ENCODE results near the gene DGKD.

The DGKD gene

GRCh38 chr2:233381638-233381995 is 27.3 kb downstream of the DGKD start:
- no peak for ATAC-seq
- TF ChIP-seq TOX (CRISPR knock-in tag; IDR thresholded peaks at IDR 0.05; ENCODE audit: borderline replicate concordance) (no peak), BACH2 (CRISPR knock-in tag; IDR thresholded peaks at IDR 0.05; ENCODE audit: borderline replicate concordance) (no peak), POU6F1 (CRISPR knock-in tag; IDR thresholded peaks at IDR 0.05; ENCODE audit: borderline replicate concordance, low read depth) (no peak)

- ATAC-seq: no peak
- TF ChIP-seq BACH2 (CRISPR knock-in tag; IDR thresholded peaks at IDR 0.05; ENCODE audit: borderline replicate concordance): no peak
- TF ChIP-seq PATZ1 (CRISPR knock-in tag; IDR thresholded peaks at IDR 0.05; ENCODE audit: borderline replicate concordance): no peak
- no peak for TF ChIP-seq SNAI2 (CRISPR knock-in tag; IDR thresholded peaks at IDR 0.05)
Observed at GRCh38 chr2:233384015-233384414, 29.7 kb downstream of the DGKD start.

- ATAC-seq: no peak
Observed at GRCh38 chr2:233384811-233385488, 30.7 kb downstream of the DGKD start.

DNA sequence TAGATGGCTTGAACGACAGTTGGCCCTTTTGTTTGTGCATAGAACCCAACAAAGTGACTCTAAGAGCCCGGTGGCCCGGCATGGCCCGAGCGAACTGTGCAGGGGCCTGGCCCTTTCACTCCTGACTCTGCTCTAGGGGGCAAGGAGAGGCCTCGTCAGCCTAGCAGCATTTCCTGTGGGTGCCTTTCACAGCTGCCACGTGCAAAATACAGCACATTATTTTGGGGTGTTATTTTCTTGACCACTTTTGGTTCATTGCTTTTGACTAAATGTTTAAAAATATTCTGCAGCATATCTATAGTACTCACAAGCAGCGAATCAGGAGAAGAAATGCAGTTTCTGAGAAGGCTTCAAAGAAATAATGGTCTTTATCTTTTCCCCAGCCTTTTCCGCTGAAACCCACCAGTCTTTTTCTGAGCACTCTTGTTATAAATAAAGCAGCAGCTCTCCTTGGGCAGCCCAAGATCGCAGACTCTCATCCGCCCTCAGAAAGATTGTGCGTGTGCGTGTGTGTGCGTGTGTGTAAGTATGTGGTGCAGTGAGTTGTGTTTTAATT is 31.3 kb downstream of the DGKD start:
- ATAC-seq: no peak
- TF ChIP-seq, protein P1, sequence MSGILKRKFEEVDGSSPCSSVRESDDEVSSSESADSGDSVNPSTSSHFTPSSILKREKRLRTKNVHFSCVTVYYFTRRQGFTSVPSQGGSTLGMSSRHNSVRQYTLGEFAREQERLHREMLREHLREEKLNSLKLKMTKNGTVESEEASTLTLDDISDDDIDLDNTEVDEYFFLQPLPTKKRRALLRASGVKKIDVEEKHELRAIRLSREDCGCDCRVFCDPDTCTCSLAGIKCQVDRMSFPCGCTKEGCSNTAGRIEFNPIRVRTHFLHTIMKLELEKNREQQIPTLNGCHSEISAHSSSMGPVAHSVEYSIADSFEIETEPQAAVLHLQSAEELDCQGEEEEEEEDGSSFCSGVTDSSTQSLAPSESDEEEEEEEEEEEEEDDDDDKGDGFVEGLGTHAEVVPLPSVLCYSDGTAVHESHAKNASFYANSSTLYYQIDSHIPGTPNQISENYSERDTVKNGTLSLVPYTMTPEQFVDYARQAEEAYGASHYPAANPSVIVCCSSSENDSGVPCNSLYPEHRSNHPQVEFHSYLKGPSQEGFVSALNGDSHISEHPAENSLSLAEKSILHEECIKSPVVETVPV (CRISPR knock-in tag; IDR thresholded peaks at IDR 0.05): no peak
- no peak for TF ChIP-seq PPARA (CRISPR knock-in tag; IDR thresholded peaks at IDR 0.05; ENCODE audit: borderline replicate concordance)
- TF ChIP-seq ARNTL (CRISPR knock-in tag; IDR thresholded peaks at IDR 0.05; ENCODE audit: borderline replicate concordance, low read depth): no peak
- no peak for TF ChIP-seq ZNF8 (CRISPR knock-in tag; IDR thresholded peaks at IDR 0.05)
- TF ChIP-seq ISL1 (CRISPR knock-in tag; IDR thresholded peaks at IDR 0.05): no peak
- no peak for TF ChIP-seq POU6F1 (CRISPR knock-in tag; IDR thresholded peaks at IDR 0.05; ENCODE audit: borderline replicate concordance, low read depth)
- no peak for TF ChIP-seq ESRRG (CRISPR knock-in tag; IDR thresholded peaks at IDR 0.05)
- TF ChIP-seq TCF4 (CRISPR knock-in tag; IDR thresholded peaks at IDR 0.05; ENCODE audit: borderline replicate concordance): no peak
- TF ChIP-seq SNAI2 (CRISPR knock-in tag; IDR thresholded peaks at IDR 0.05): no peak
- TF ChIP-seq, protein P2, sequence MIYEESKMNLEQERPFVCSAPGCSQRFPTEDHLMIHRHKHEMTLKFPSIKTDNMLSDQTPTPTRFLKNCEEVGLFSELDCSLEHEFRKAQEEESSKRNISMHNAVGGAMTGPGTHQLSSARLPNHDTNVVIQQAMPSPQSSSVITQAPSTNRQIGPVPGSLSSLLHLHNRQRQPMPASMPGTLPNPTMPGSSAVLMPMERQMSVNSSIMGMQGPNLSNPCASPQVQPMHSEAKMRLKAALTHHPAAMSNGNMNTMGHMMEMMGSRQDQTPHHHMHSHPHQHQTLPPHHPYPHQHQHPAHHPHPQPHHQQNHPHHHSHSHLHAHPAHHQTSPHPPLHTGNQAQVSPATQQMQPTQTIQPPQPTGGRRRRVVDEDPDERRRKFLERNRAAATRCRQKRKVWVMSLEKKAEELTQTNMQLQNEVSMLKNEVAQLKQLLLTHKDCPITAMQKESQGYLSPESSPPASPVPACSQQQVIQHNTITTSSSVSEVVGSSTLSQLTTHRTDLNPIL (CRISPR knock-in tag; IDR thresholded peaks at IDR 0.05; ENCODE audit: low read depth): no peak
- no peak for TF ChIP-seq GLIS3 (CRISPR knock-in tag; IDR thresholded peaks at IDR 0.05)
- TF ChIP-seq ZFP30 (CRISPR knock-in tag; IDR thresholded peaks at IDR 0.05): no peak
- no peak for TF ChIP-seq OSR1 (CRISPR knock-in tag; IDR thresholded peaks at IDR 0.05)
- no peak for TF ChIP-seq BACH2 (CRISPR knock-in tag; IDR thresholded peaks at IDR 0.05; ENCODE audit: borderline replicate concordance)
- TF ChIP-seq ZFP3 (CRISPR knock-in tag; IDR thresholded peaks at IDR 0.05): no peak
- TF ChIP-seq RARB (CRISPR knock-in tag; IDR thresholded peaks at IDR 0.05): no peak

More at GRCh38 chr2:233384811-233385488, 30.7 kb downstream of the DGKD start:
- TF ChIP-seq ZNF8 (CRISPR knock-in tag; IDR thresholded peaks at IDR 0.05) (no peak), TOX (CRISPR knock-in tag; IDR thresholded peaks at IDR 0.05; ENCODE audit: borderline replicate concordance) (no peak), ZFP30 (CRISPR knock-in tag; IDR thresholded peaks at IDR 0.05) (no peak), ZNF565 (CRISPR knock-in tag; conservative IDR thresholded peaks at IDR 0.05; ENCODE audit: low read depth) (no peak), ZC3H10 (CRISPR knock-in tag; IDR thresholded peaks at IDR 0.05) (no peak), TCF4 (CRISPR knock-in tag; IDR thresholded peaks at IDR 0.05; ENCODE audit: borderline replicate concordance) (no peak), CSDC2 (CRISPR knock-in tag; IDR thresholded peaks at IDR 0.05) (no peak), GLIS3 (CRISPR knock-in tag; IDR thresholded peaks at IDR 0.05) (no peak), POU6F1 (CRISPR knock-in tag; IDR thresholded peaks at IDR 0.05; ENCODE audit: borderline replicate concordance, low read depth) (no peak), SNAI2 (CRISPR knock-in tag; IDR thresholded peaks at IDR 0.05) (no peak), ARNTL (CRISPR knock-in tag; IDR thresholded peaks at IDR 0.05; ENCODE audit: borderline replicate concordance, low read depth) (no peak), PPARA (CRISPR knock-in tag; IDR thresholded peaks at IDR 0.05; ENCODE audit: borderline replicate concordance) (no peak)
- TF ChIP-seq, protein P1 (CRISPR knock-in tag; IDR thresholded peaks at IDR 0.05): no peak

Data from SK-N-SH treated with all-trans-retinoic acid at 6 μM for 48 hours (cell line).